CD14-positive monocyte (primary cell): Measurements from ENCODE around the gene NLGN1. TPM values are rescaled to one million over a fixed set of nuclear protein-coding genes. Genes with fewer than 3 reads are reported as not detected.

ENCODE experiments used
- DNase-seq, 3 donors: peaks; one replicate each; pipeline ENCODE4 v3.0.0-alpha.2; 2011 to 2022
- H2AFZ ChIP-seq: 2 replicates; pipeline ENCODE4 v1.6.0; 2012; ENCODE audit warnings: mild to moderate bottlenecking, low read depth, low read length, inconsistent platforms; ENCODE audit not compliant: insufficient read depth, poor library complexity, severe bottlenecking
- H3K27ac ChIP-seq, 2 donors: 1 replicate in 1 of 2; 2 replicates in 1 of 2; pipeline ENCODE4 v1.5.1; 2012 to 2013; ENCODE audit warnings: low read length in 2 of 2, control low read depth in 1 of 2, inconsistent platforms in 1 of 2, low read depth in 1 of 2, mild to moderate bottlenecking in 1 of 2
- H3K27me3 ChIP-seq, 2 donors: one replicate each; pipeline versions ENCODE4 v1.6.0 to v1.6.1; 2011 to 2013; ENCODE audit warnings: low read length in 2 of 2; ENCODE audit not compliant: control insufficient read depth in 2 of 2, insufficient read depth in 2 of 2
- H3K36me3 ChIP-seq, 2 donors: replicated peaks in 1 of 2; 1 replicate in 1 of 2; 2 replicates in 1 of 2; pipeline versions ENCODE4 v1.5.1 to v1.6.1; 2012 to 2013; ENCODE audit warnings: low read length in 2 of 2, control low read depth in 1 of 2, inconsistent platforms in 1 of 2, mild to moderate bottlenecking in 1 of 2; ENCODE audit not compliant: insufficient read depth in 2 of 2, control insufficient read depth in 1 of 2
- H3K4me1 ChIP-seq, 2 donors: 1 replicate in 1 of 2; 2 replicates in 1 of 2; pipeline versions ENCODE4 v1.5.1 to v1.6.1; 2012 to 2013; ENCODE audit warnings: low read length in 2 of 2, control low read depth in 1 of 2, inconsistent platforms in 1 of 2, mild to moderate bottlenecking in 1 of 2, moderate library complexity in 1 of 2; ENCODE audit not compliant: insufficient read depth in 2 of 2, control insufficient read depth in 1 of 2
- H3K4me2 ChIP-seq: replicated peaks from 2 replicates; pipeline ENCODE3; 2012; ENCODE audit warnings: low read length, moderate library complexity, mild to moderate bottlenecking; ENCODE audit not compliant: poor library complexity, severe bottlenecking; ENCODE audit errors: extremely low read depth
- H3K4me3 ChIP-seq, 3 experiments: fragments of 200-600 bp in 1 of 3; sonication (generic) in 1 of 3; replicated peaks in 1 of 3; 1 replicate in 2 of 3; 2 replicates in 1 of 3; pipeline ENCODE4 v1.5.1; 2011 to 2013; ENCODE audit warnings: low read length in 3 of 3, mild to moderate bottlenecking in 3 of 3, control low read depth in 2 of 3, low read depth in 2 of 3, inconsistent platforms in 1 of 3, moderate library complexity in 1 of 3
- H3K79me2 ChIP-seq: 2 replicates; pipeline ENCODE4 v1.6.0; 2012; ENCODE audit warnings: mild to moderate bottlenecking, control low read depth, inconsistent platforms, low read length, moderate library complexity; ENCODE audit not compliant: insufficient read depth
- H3K9ac ChIP-seq: 2 replicates; pipeline ENCODE4 v1.6.0; 2017; ENCODE audit warnings: low read length, mild to moderate bottlenecking; ENCODE audit not compliant: insufficient read depth, poor library complexity, severe bottlenecking
- H3K9me3 ChIP-seq, 2 donors: replicated peaks in 1 of 2; 1 replicate in 1 of 2; 2 replicates in 1 of 2; pipeline versions ENCODE4 v1.5.1 to v1.6.1; 2012 to 2013; ENCODE audit warnings: low read length in 2 of 2, control low read depth in 1 of 2; ENCODE audit not compliant: control insufficient read depth in 1 of 2, insufficient read depth in 1 of 2
- H4K20me1 ChIP-seq: 2 replicates; pipeline ENCODE4 v1.6.0; 2012; ENCODE audit warnings: mild to moderate bottlenecking, low read length, control low read depth, moderate library complexity; ENCODE audit not compliant: insufficient read depth
- H3K27ac Mint-ChIP-seq, 7 donors: one replicate each; pipeline ENCODE4 v1.8.0; 2020; ENCODE audit warnings: mild to moderate bottlenecking in 7 of 7, mixed read lengths in 7 of 7, moderate library complexity in 6 of 7, inconsistent platforms in 2 of 7
- H3K27me3 Mint-ChIP-seq, 3 donors: one replicate each; pipeline ENCODE4 v1.8.0; 2021 to 2022; ENCODE audit warnings: low read depth in 3 of 3, mild to moderate bottlenecking in 3 of 3, mixed read lengths in 3 of 3, moderate library complexity in 3 of 3, inconsistent platforms in 1 of 3
- H3K36me3 Mint-ChIP-seq, 2 donors: one replicate each; pipeline ENCODE4 v1.8.0; 2020; ENCODE audit warnings: mixed read lengths in 2 of 2, inconsistent platforms in 1 of 2, mild to moderate bottlenecking in 1 of 2
- H3K4me1 Mint-ChIP-seq: one replicate; pipeline ENCODE4 v1.8.0; 2020; ENCODE audit warnings: mild to moderate bottlenecking, mixed read lengths
- H3K4me3 Mint-ChIP-seq, 2 donors: one replicate each; pipeline ENCODE4 v1.8.0; 2020; ENCODE audit warnings: mild to moderate bottlenecking in 2 of 2, mixed read lengths in 2 of 2, moderate library complexity in 1 of 2
- H3K9me3 Mint-ChIP-seq, 7 donors: one replicate each; pipeline ENCODE4 v1.8.0; 2020 to 2022; ENCODE audit warnings: mixed read lengths in 7 of 7, mild to moderate bottlenecking in 6 of 7, moderate library complexity in 6 of 7, inconsistent platforms in 2 of 7
- CTCF ChIP-seq: fragments of 200-600 bp; IDR thresholded peaks from one replicate; pipeline ENCODE4 v1.8.0; 2022; ENCODE audit warnings: antibody characterized with exemption, mild to moderate bottlenecking
- WGBS: methylation state at CpG from one replicate; pipeline ENCODE4 v1.1.5; 2013; ENCODE audit warnings: missing lambda C conversion rate; ENCODE audit not compliant: insufficient coverage; 5-methylcytosine and 5-hydroxymethylcytosine counted together
- intact Hi-C, 2 donors: fragments of 100-400 bp; cut with micrococcal nuclease; formaldehyde crosslinking; loops; one replicate each; pipeline versions ENCODE4 v1.15.0 to v1.15.1; 2023
- polyA plus RNA-seq, 3 donors: library from polyadenylated mRNA; depleted of rRNA in 1 of 3; unstranded in 2 of 3; stranded (reverse) in 1 of 3; fragments of 300-500 nt in 2 of 3; fragments of >200 nt in 1 of 3; fragmentation: Illumina TruSeq in 2 of 3; gene quantifications; 1 replicate in 2 of 3; 2 replicates in 1 of 3; pipeline ENCODE4 v1.2.3, GENCODE V29; 2012 to 2021

Gene NLGN1
- polyA plus RNA-seq, 3 donors, result not detected

- Histone ChIP-seq H3K79me2 (no peaks in the 10 kb centered on the region), H3K36me3 (no peaks in the 10 kb centered on the region), H3K4me1 (no peaks in the 10 kb centered on the region), H4K20me1 (no peaks in the 10 kb centered on the region), H3K27ac (no peak overlapping the region), H3K4me2 (no peak overlapping the region), H3K9ac (no peak overlapping the region), H2AFZ (no peak overlapping the region), H3K4me3 (no peak overlapping the region), H3K9me3 (peaks cover 3 to 9% of the 10 kb centered on the region in 2 donors), H3K27me3 (no peaks in the 10 kb centered on the region)
- DNase-seq, result no peak
- Mint-ChIP-seq H3K9me3 (peaks cover 0 to 8% (median 2%) of the 10 kb centered on the region in 7 donors), H3K27me3 (no peaks in the 10 kb centered on the region), H3K4me3 (no peak overlapping the region), H3K27ac (no peak overlapping the region), H3K36me3 (no peaks in the 10 kb centered on the region), H3K4me1 (no peaks in the 10 kb centered on the region)
- intact Hi-C loops, result no loop called here
- 30% methylated on average over 2 of the region's 4 CpGs for WGBS
- TF ChIP-seq CTCF, result no peak
These were observed 637.9 kb downstream of the NLGN1 start for GRCh38 chr3:174035328-174035886.

DNA sequence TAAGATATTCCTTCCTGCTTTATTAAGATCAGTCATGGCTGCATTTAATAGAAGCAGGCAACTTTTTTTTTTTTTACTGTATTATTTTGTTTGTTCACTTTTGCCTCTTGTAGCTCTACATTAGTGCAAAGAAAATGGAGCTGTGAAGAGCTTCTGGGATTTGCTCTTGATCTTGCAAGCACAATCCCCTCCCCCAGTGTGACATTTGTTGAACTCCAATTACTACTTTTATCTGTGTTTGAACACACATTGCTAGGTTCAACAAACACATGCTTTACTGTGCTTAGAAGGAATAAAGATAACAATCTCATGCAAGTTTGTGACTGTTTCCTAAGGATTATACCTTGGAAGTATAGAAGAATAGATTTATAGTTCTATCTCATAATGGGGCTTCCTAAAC, 648.8 kb downstream of the NLGN1 start:
- intact Hi-C loops, result no loop called here
- no peak overlapping the region for H3K9ac ChIP-seq
- no peaks in the 10 kb centered on the region for H3K4me1 ChIP-seq
- Mint-ChIP-seq H3K27me3 (no peaks in the 10 kb centered on the region), H3K27ac (no peak overlapping the region), H3K4me3 (no peak overlapping the region), H3K9me3 (peaks cover 3 to 17% (median 14%) of the 10 kb centered on the region in 7 donors), H3K36me3 (no peaks in the 10 kb centered on the region), H3K4me1 (no peaks in the 10 kb centered on the region)
- H3K4me2 ChIP-seq, result no peak overlapping the region
- H3K27me3 ChIP-seq, result no peaks in the 10 kb centered on the region
- no peak overlapping the region for H3K27ac ChIP-seq
- no peak for TF ChIP-seq CTCF
- no peaks in the 10 kb centered on the region for H3K36me3 ChIP-seq
- no peak for DNase-seq
- no peaks in the 10 kb centered on the region for H3K79me2 ChIP-seq
- no peak overlapping the region for H3K4me3 ChIP-seq
- H4K20me1 ChIP-seq, result no peaks in the 10 kb centered on the region
- no peak overlapping the region for H2AFZ ChIP-seq
- H3K9me3 ChIP-seq, result peaks cover 18 to 23% of the 10 kb centered on the region in 2 donors
